BLaER1 (cell line): ENCODE measurements around the gene IPO7.
A peak's percentile ranks its signal among the peaks of the same experiment; 100 is the strongest.
"Not testable (repeated sequence)": the region's sequence is repeated elsewhere in the genome, so short reads cannot be mapped to it uniquely, and the experiment has no call there.

Experiments
- H3K27ac ChIP-seq: shearing (Covaris generic); formaldehyde crosslinking; 2 replicates; pipeline ENCODE4 v1.8.1; 2022
- H3K27me3 ChIP-seq: shearing (Covaris generic); formaldehyde crosslinking; 2 replicates; pipeline ENCODE4 v1.8.1; 2022
- H3K36me3 ChIP-seq: shearing (Covaris generic); formaldehyde crosslinking; 2 replicates; pipeline ENCODE4 v1.8.1; 2022
- H3K4me1 ChIP-seq: shearing (Covaris generic); formaldehyde crosslinking; 2 replicates; pipeline ENCODE4 v1.8.1; 2022
- H3K4me2 ChIP-seq: shearing (Covaris generic); formaldehyde crosslinking; 2 replicates; pipeline ENCODE4 v1.8.1; 2022
- H3K4me3 ChIP-seq: shearing (Covaris generic); formaldehyde crosslinking; 2 replicates; pipeline ENCODE4 v1.8.1; 2022
- H3K9ac ChIP-seq: shearing (Covaris generic); formaldehyde crosslinking; 2 replicates; pipeline ENCODE4 v1.8.1; 2022
- H3K9me3 ChIP-seq: shearing (Covaris generic); formaldehyde crosslinking; 2 replicates; pipeline ENCODE4 v1.8.1; 2022
- H4K20me1 ChIP-seq: shearing (Covaris generic); formaldehyde crosslinking; 2 replicates; pipeline ENCODE4 v1.8.1; 2022
- Cebpa-rat ChIP-seq: shearing (Covaris generic); IDR thresholded peaks from 2 replicates; pipeline ENCODE4 v1.8.1; 2022

Gene IPO7

DNA sequence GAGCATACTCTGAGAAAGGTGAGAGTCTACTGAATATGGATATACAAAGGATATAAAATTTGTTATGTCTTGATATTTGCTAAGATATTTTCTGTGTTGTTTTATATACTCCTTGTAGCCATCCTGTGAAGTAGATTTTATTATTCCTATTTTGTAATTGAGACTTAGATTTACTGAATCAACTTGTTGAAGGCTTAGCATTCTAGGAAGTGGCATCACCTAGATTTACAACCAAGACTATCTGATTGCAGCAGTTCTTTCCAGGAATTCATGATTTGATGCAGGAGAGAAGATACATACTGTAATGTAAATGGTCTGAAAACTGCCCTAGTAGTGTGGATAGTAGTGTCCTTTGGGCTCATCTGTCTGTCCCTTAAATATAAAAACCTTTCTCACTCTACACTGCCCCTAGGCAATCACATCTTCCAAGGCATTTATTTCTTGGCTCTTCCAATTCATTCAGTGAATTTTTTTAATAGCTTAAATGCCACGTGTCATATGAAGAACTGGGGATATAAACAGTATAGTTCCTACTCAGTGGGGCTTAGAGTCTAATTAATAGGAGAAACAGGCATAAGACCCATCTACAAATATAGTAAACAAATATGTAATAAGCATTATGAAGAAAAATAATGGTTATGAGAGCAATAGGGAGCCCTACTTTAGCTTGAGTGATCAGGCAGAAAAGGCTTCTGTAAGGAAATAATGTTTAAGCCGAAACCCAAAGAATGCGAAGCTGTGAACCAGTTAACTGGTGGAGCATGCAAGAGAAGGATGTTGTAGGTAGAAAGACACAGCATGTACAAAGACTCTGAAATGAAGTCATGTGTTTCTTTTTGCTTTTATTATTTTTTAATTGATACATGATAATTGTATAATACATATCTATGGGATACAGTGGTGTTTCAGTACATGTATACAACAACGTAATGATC is 13.6 kb downstream of the IPO7 start:
- H3K27ac ChIP-seq: no peak overlapping the region
- no peaks in the 10 kb centered on the region for H3K27me3 ChIP-seq
- peaks cover 100% of the 10 kb centered on the region for H4K20me1 ChIP-seq
- H3K36me3 ChIP-seq: peaks cover 56% of the 10 kb centered on the region
- no peak overlapping the region for H3K9ac ChIP-seq
- no peak overlapping the region for H3K4me3 ChIP-seq
- no peak for TF ChIP-seq Cebpa-rat
- H3K4me1 ChIP-seq: peaks cover 43% of the 10 kb centered on the region
- H3K4me2 ChIP-seq: peak overlapping the region; percentile 14
- no peaks in the 10 kb centered on the region for H3K9me3 ChIP-seq

DNA sequence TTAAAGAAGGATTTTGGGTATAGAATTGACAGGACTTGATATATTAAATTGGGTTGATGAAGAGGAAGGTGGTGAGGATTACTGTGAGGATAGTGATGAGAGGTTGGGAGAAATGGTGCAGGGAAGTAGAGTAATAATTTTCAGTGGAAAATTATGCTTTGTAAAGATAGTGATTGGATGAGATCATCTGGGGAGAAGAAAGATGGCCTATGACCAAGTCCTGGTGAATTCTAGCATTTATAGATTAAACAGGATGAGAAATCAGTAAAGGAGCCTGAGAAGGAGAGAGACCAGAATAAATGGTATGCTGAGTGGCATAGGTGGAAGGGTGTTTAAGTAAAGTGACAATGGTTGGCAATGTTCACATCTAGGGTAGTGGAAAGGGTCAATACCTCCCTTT is 15.0 kb downstream of the IPO7 start:
- peaks cover 65% of the 10 kb centered on the region for H3K36me3 ChIP-seq
- H3K4me1 ChIP-seq: peaks cover 38% of the 10 kb centered on the region
- H3K4me3 ChIP-seq: no peak overlapping the region
- H3K27me3 ChIP-seq: no peaks in the 10 kb centered on the region
- no peak overlapping the region for H3K27ac ChIP-seq
- no peak overlapping the region for H3K9ac ChIP-seq
- no peaks in the 10 kb centered on the region for H3K9me3 ChIP-seq
- H4K20me1 ChIP-seq: peaks cover 100% of the 10 kb centered on the region
- TF ChIP-seq Cebpa-rat: no peak
- H3K4me2 ChIP-seq: no peak overlapping the region

GRCh38 chr11:9401884-9402283 is 17.4 kb downstream of the IPO7 start:
- H3K9me3 ChIP-seq, H3K27me3 ChIP-seq, H3K4me3 ChIP-seq, H3K4me2 ChIP-seq, H3K27ac ChIP-seq, H3K9ac ChIP-seq: not testable (repeated sequence)
- Histone ChIP-seq H3K4me1 (peaks cover 23% of the 10 kb centered on the region), H3K36me3 (peaks cover 75% of the 10 kb centered on the region), H4K20me1 (peaks cover 100% of the 10 kb centered on the region)

- no peak for TF ChIP-seq Cebpa-rat
- H4K20me1 ChIP-seq: peaks cover 37% of the 10 kb centered on the region; the same call in 1 of the 2 replicates
- no peaks in the 10 kb centered on the region for H3K9me3 ChIP-seq
- H3K4me3 ChIP-seq: no peak overlapping the region
- no peak overlapping the region for H3K9ac ChIP-seq
- no peak overlapping the region for H3K4me2 ChIP-seq
- no peaks in the 10 kb centered on the region for H3K27me3 ChIP-seq
- no peaks in the 10 kb centered on the region for H3K4me1 ChIP-seq
- no peak overlapping the region for H3K27ac ChIP-seq
- peaks cover 99% of the 10 kb centered on the region for H3K36me3 ChIP-seq
Measured at GRCh38 chr11:9428706-9429105, 44.3 kb downstream of the IPO7 start.

GRCh38 chr11:9438611-9439010 is 54.2 kb downstream of the IPO7 start:
- Histone ChIP-seq H3K4me2 (no peak overlapping the region), H3K36me3 (peaks cover 99% of the 10 kb centered on the region), H3K9me3 (no peaks in the 10 kb centered on the region), H3K27me3 (no peaks in the 10 kb centered on the region), H3K9ac (no peak overlapping the region), H3K4me3 (no peak overlapping the region), H4K20me1 (0 out of 2 replicates have a peak, but pooled peaks cover 16% of the 10 kb centered on the region), H3K27ac (no peak overlapping the region), H3K4me1 (no peaks in the 10 kb centered on the region)
- TF ChIP-seq Cebpa-rat: no peak

DNA sequence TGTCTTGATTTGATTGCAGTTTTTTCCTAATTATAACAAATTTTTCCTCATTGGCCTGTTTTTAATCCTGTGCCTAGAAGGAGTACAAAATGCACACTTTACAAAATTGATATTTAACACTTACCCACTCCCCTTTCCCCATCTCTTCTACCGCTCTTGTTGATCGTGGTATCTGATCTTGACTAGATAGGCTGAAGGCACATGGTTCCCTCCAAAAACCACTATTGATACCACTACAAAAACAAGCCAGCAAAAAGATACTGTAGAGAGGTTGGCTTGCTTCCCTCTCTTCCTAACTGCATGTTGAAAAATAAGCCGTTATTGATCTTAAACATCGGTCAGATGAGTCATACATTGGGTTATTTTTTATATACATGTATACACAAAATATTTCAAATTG is 61.8 kb downstream of the IPO7 start:
- H3K36me3 ChIP-seq: peaks cover 84% of the 10 kb centered on the region
- H3K27me3 ChIP-seq: no peaks in the 10 kb centered on the region
- H3K9me3 ChIP-seq: peaks cover 25% of the 10 kb centered on the region
- TF ChIP-seq Cebpa-rat: no peak
- H3K4me1 ChIP-seq: no peaks in the 10 kb centered on the region
- no peak overlapping the region for H3K4me2 ChIP-seq
- H3K27ac ChIP-seq: no peak overlapping the region
- H3K9ac ChIP-seq: no peak overlapping the region
- no peaks in the 10 kb centered on the region for H4K20me1 ChIP-seq
- no peak overlapping the region for H3K4me3 ChIP-seq

- Histone ChIP-seq H4K20me1 (no peaks in the 10 kb centered on the region), H3K9me3 (peaks cover 35% of the 10 kb centered on the region), H3K4me2 (no peak overlapping the region), H3K4me1 (no peaks in the 10 kb centered on the region), H3K9ac (no peak overlapping the region), H3K36me3 (peaks cover 68% of the 10 kb centered on the region), H3K27me3 (no peaks in the 10 kb centered on the region), H3K27ac (no peak overlapping the region), H3K4me3 (no peak overlapping the region)
- TF ChIP-seq Cebpa-rat: no peak
Measured at GRCh38 chr11:9448576-9449352, 64.3 kb downstream of the IPO7 start.

GRCh38 chr11:9452023-9452422 is 67.6 kb downstream of the IPO7 start:
- H4K20me1 ChIP-seq, H3K4me1 ChIP-seq, H3K27me3 ChIP-seq, H3K27ac ChIP-seq, H3K9ac ChIP-seq, H3K4me3 ChIP-seq, H3K4me2 ChIP-seq: not testable (repeated sequence)
- Histone ChIP-seq H3K36me3 (peaks cover 46% of the 10 kb centered on the region), H3K9me3 (peaks cover 35% of the 10 kb centered on the region)

- H3K4me2 ChIP-seq: no peak overlapping the region
- peaks cover 15% of the 10 kb centered on the region for H3K36me3 ChIP-seq
- no peaks in the 10 kb centered on the region for H4K20me1 ChIP-seq
- no peak overlapping the region for H3K4me3 ChIP-seq
- no peak overlapping the region for H3K27ac ChIP-seq
- H3K4me1 ChIP-seq: 0 out of 2 replicates have a peak, but pooled peaks cover 8% of the 10 kb centered on the region
- TF ChIP-seq Cebpa-rat: no peak
- H3K9ac ChIP-seq: no peak overlapping the region
- H3K27me3 ChIP-seq: no peaks in the 10 kb centered on the region
- H3K9me3 ChIP-seq: peaks cover 15% of the 10 kb centered on the region
Measured at GRCh38 chr11:9455722-9456121, 71.3 kb downstream of the IPO7 start.
